ENCODE results near the gene PON1.

PON1 gene

DNA sequence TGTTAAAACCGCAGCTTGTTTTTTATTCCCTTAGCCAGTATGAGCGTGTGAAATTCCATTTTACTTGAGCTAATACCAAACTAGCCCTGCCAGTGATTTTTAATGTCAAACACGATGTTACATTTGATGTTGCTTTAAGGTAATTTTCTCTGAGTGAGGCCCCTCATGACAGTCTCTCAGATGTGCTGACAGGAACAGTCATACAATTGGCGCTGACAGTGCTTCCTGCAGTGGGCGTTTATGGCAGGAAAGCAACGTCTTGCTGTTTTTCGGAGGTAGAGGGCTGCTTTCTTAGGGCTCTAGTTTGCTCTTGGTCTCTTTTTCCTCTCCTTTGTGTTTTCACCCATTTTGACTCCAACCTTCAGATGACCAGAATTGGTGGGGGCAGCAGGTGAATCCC, 19.3 kb downstream of the PON1 start:
- DNase-seq (ENCODE audit: low read depth) = no peak
- no peak overlapping the region for H3K4me3 ChIP-seq (ENCODE audit: low read depth, low read length)
- TF ChIP-seq, protein P1, sequence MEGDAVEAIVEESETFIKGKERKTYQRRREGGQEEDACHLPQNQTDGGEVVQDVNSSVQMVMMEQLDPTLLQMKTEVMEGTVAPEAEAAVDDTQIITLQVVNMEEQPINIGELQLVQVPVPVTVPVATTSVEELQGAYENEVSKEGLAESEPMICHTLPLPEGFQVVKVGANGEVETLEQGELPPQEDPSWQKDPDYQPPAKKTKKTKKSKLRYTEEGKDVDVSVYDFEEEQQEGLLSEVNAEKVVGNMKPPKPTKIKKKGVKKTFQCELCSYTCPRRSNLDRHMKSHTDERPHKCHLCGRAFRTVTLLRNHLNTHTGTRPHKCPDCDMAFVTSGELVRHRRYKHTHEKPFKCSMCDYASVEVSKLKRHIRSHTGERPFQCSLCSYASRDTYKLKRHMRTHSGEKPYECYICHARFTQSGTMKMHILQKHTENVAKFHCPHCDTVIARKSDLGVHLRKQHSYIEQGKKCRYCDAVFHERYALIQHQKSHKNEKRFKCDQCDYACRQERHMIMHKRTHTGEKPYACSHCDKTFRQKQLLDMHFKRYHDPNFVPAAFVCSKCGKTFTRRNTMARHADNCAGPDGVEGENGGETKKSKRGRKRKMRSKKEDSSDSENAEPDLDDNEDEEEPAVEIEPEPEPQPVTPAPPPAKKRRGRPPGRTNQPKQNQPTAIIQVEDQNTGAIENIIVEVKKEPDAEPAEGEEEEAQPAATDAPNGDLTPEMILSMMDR (IDR thresholded peaks at IDR 0.05; ENCODE audit: control insufficient read depth, extremely low read depth, insufficient read depth) = no peak

DNA sequence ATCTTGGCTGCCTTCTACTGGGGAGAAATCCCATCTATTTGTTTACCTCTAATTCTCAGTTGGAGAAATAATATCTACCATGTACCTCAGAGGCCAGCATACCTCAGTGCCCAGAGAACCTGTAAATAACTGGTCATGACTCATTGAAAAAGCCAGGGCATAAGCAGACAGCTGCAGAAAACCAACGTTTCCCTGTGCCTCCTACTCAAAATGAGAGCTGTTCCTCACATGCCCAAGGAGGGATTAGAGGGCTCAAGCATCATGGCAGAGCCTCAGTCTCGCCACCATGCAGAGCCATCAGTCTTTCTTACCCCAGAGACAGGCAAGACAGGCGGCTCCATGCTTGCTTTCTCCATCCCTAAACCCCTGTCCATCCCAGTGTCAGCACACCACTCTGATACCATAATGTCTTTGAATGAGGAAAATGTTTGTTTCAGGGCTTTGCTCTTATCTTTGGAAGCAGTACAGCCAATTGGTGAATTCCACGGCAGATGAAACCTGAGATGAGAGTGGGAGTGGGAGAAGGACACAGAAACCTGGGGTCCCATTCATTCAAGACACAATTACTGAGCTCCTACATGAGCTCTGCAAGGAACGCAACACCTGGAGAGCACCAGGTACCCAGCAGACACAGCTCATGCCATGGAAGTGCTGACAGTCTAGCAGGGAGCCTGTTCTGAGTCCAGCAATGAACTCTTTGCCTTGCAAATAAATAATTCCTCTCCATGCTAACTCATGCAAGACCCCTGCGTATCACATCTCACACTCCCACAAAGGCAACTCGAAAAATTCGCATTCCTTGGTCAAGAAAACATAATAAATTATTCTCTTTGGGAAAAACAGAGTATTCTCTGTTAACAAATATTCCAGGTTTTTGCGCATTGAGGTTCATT, 21.1 kb downstream of the PON1 start:
- TF ChIP-seq, protein P1 (IDR thresholded peaks at IDR 0.05; ENCODE audit: control insufficient read depth, extremely low read depth, insufficient read depth) = no peak
- DNase-seq (ENCODE audit: low read depth) = no peak

GRCh38 chr7:95298091-95298490, 26.2 kb downstream of the PON1 start:
- H3K4me3 ChIP-seq (ENCODE audit: low read depth, low read length) = no peak overlapping the region
- DNase-seq (ENCODE audit: low read depth) = no peak
- TF ChIP-seq, protein P1 (IDR thresholded peaks at IDR 0.05; ENCODE audit: control insufficient read depth, extremely low read depth, insufficient read depth) = no peak

More for the DNA sequence above, 21.1 kb downstream of the PON1 start:
- H3K4me3 ChIP-seq (ENCODE audit: low read depth, low read length) = no peak overlapping the region

DNA sequence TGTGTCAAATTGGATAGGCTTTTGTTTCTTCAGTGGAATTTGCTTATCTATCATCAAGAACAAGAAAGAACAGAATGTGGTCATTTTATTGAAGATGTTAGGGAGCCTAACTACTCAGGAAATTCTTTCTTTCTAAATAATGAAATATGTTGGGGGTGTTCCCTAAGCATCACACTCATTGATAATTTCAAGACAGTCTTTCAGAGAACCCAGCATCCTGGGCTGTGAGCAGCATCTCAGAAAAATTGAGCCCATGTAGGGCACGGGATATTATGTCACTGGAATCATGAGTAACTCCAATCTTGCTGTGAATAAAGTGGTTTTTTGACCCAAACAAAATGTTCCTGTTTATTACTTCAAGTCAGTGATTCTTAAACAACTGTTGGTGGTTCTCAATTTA, 27.3 kb downstream of the PON1 start:
- no peak for DNase-seq (ENCODE audit: low read depth)
- H3K4me3 ChIP-seq (ENCODE audit: low read depth, low read length) = no peak overlapping the region
- TF ChIP-seq, protein P1 (IDR thresholded peaks at IDR 0.05; ENCODE audit: control insufficient read depth, extremely low read depth, insufficient read depth) = no peak

DNA sequence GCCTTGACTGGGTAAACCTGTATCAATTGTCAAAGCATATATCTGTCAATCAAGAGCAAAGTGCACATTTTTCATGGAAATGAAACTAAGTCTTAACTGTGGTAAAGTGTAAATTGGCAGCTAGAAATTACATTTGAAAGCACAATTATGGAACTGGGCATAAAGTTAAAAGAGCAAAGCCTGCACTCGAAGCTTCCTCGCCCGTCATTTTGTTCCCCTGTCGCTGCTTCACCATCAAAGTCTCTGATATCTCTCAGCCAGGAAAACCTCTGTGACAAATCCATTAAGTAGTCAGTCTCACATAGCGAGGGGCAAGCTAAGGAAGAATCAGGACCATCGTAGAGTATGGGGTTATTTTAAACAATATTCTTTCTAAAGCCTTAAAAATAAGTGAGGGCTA, 27.9 kb downstream of the PON1 start:
- no peak overlapping the region for H3K4me3 ChIP-seq (ENCODE audit: low read depth, low read length)
- TF ChIP-seq, protein P1 (IDR thresholded peaks at IDR 0.05; ENCODE audit: control insufficient read depth, extremely low read depth, insufficient read depth) = no peak
- no peak for DNase-seq (ENCODE audit: low read depth)

- H3K4me3 ChIP-seq (ENCODE audit: low read depth, low read length) = no peak overlapping the region
- TF ChIP-seq, protein P1 (IDR thresholded peaks at IDR 0.05; ENCODE audit: control insufficient read depth, extremely low read depth, insufficient read depth) = no peak
- DNase-seq (ENCODE audit: low read depth) = peak; percentile 33
These were observed 28.9 kb downstream of the PON1 start for GRCh38 chr7:95295397-95295796.
